ENCODE results near the gene PTGES.

The PTGES gene

GRCh38 chr9:129716091-129716490 is 36.8 kb downstream of the PTGES start:
- Histone ChIP-seq H3K4me3 (ENCODE audit: low read depth, low read length) (no peak overlapping the region), H3K27ac (ENCODE audit: low read depth, low read length) (no peak overlapping the region), H3K9me3 (ENCODE audit: control insufficient read depth, insufficient read depth, low read length) (no peaks in the 10 kb centered on the region), H3K9ac (ENCODE audit: low read depth, low read length) (no peak overlapping the region), H3K4me1 (ENCODE audit: control insufficient read depth, insufficient read depth, low read length) (no peaks in the 10 kb centered on the region), H3K27me3 (ENCODE audit: control insufficient read depth, insufficient read depth, low read length) (no peaks in the 10 kb centered on the region), H3K36me3 (ENCODE audit: control insufficient read depth, insufficient read depth, low read length) (no peaks in the 10 kb centered on the region)

DNA sequence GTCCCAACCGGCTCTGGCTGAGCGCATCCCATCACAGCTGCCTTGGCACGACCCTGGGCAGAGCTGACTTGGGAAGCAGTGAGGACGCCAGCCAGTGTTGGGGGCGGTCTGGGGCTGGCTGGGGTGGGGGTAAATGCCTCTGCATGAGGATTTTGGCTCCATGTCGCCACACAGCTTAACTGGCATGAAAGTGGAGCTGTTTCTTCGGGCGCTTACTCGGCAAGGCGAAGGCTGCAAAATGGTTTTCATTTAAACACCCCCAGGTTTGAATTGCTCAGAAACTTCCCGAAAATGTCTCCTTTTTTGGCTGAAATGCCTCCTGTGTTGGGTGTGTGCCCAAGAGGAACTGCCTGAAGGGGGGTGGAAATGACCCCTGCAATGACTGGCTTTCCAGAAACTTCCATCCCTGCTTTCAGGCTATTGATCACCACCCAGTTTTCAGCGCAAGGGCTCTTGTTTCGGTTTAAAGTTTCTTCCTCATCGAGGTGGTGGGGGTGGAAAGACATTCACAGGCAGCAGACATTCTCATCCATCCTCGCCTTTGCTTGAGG is 38.3 kb downstream of the PTGES start:
- H3K9ac ChIP-seq (ENCODE audit: low read depth, low read length): no peak overlapping the region
- H3K27ac ChIP-seq (ENCODE audit: low read depth, low read length): no peak overlapping the region
- H3K4me3 ChIP-seq (ENCODE audit: low read depth, low read length): no peak overlapping the region
- no peaks in the 10 kb centered on the region for H3K4me1 ChIP-seq (ENCODE audit: control insufficient read depth, insufficient read depth, low read length)
- no peaks in the 10 kb centered on the region for H3K27me3 ChIP-seq (ENCODE audit: control insufficient read depth, insufficient read depth, low read length)
- no peaks in the 10 kb centered on the region for H3K9me3 ChIP-seq (ENCODE audit: control insufficient read depth, insufficient read depth, low read length)
- H3K36me3 ChIP-seq (ENCODE audit: control insufficient read depth, insufficient read depth, low read length): no peaks in the 10 kb centered on the region

- Histone ChIP-seq H3K27ac (ENCODE audit: low read depth, low read length) (no peak overlapping the region), H3K4me1 (ENCODE audit: control insufficient read depth, insufficient read depth, low read length) (0 out of 2 replicates have a peak, but pooled peaks cover 2% of the 10 kb centered on the region), H3K9me3 (ENCODE audit: control insufficient read depth, insufficient read depth, low read length) (no peaks in the 10 kb centered on the region), H3K9ac (ENCODE audit: low read depth, low read length) (no peak overlapping the region), H3K27me3 (ENCODE audit: control insufficient read depth, insufficient read depth, low read length) (no peaks in the 10 kb centered on the region), H3K36me3 (ENCODE audit: control insufficient read depth, insufficient read depth, low read length) (no peaks in the 10 kb centered on the region), H3K4me3 (ENCODE audit: low read depth, low read length) (no peak overlapping the region)
These were observed 39.5 kb downstream of the PTGES start for GRCh38 chr9:129713402-129713679.

GRCh38 chr9:129712634-129713401 is 40.0 kb downstream of the PTGES start:
- Histone ChIP-seq H3K9ac (ENCODE audit: low read depth, low read length) (no peak overlapping the region), H3K4me3 (ENCODE audit: low read depth, low read length) (no peak overlapping the region), H3K27me3 (ENCODE audit: control insufficient read depth, insufficient read depth, low read length) (no peaks in the 10 kb centered on the region), H3K36me3 (ENCODE audit: control insufficient read depth, insufficient read depth, low read length) (no peaks in the 10 kb centered on the region), H3K27ac (ENCODE audit: low read depth, low read length) (peak overlapping the region; percentile 64), H3K4me1 (ENCODE audit: control insufficient read depth, insufficient read depth, low read length) (0 out of 2 replicates have a peak, but pooled peaks cover 2% of the 10 kb centered on the region), H3K9me3 (ENCODE audit: control insufficient read depth, insufficient read depth, low read length) (no peaks in the 10 kb centered on the region)

DNA sequence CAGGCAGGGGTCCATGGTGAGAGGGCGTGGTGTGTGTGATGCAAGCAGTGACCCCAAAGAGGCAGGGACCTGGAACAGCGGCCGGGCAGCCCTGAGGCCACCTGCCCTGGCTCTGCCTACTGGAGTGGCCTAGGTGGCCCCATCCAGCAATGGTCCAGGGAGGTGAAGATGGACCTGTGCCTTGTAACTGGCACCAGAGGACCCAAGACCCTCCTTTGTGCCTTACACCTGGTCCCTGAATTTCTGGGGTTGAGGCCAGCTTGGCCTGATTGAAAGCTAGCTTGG is 42.7 kb downstream of the PTGES start:
- Histone ChIP-seq H3K4me3 (ENCODE audit: low read depth, low read length) (no peak overlapping the region), H3K4me1 (ENCODE audit: control insufficient read depth, insufficient read depth, low read length) (0 out of 2 replicates have a peak, but pooled peaks cover 2% of the 10 kb centered on the region), H3K36me3 (ENCODE audit: control insufficient read depth, insufficient read depth, low read length) (no peaks in the 10 kb centered on the region), H3K9ac (ENCODE audit: low read depth, low read length) (no peak overlapping the region), H3K27me3 (ENCODE audit: control insufficient read depth, insufficient read depth, low read length) (no peaks in the 10 kb centered on the region), H3K9me3 (ENCODE audit: control insufficient read depth, insufficient read depth, low read length) (no peaks in the 10 kb centered on the region), H3K27ac (ENCODE audit: low read depth, low read length) (no peak overlapping the region)

DNA sequence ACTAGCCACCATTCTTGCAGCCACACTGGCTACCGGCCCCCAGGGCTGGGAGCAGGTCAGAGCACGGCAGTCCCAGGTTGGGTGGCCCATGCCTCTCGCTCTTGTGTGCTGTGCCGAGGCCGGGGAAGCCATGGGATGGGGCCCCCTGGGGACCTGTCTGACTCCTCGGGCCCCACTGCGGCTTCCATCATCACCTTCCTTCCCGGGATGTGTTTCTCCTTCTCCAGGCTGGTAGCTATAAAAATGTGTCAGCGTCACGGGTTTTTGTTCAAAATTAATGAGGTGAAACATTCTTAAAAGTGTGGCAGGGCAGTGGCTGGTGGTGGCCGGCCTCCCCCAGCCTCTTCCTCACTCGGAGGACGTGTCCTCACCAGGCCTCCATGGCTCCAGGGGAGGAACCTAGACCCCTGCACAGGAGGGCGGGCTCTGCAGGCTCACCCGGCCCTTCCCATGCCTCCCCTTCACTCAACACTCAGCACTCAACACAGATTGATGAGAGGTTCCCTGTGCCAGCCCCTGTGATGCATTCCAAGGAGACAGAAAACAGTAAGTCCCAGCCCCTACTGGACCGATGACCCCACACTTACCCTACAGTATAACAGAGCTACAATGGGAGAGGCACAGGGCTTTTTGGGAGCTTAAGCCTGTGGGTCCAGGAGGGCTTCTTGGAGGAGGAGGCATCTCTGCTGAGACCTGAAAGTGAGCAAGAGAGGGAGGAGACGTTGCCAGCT is 43.2 kb downstream of the PTGES start:
- no peak overlapping the region for H3K9ac ChIP-seq (ENCODE audit: low read depth, low read length)
- 0 out of 2 replicates have a peak, but pooled peaks cover 2% of the 10 kb centered on the region for H3K4me1 ChIP-seq (ENCODE audit: control insufficient read depth, insufficient read depth, low read length)
- H3K9me3 ChIP-seq (ENCODE audit: control insufficient read depth, insufficient read depth, low read length): no peaks in the 10 kb centered on the region
- no peak overlapping the region for H3K4me3 ChIP-seq (ENCODE audit: low read depth, low read length)
- H3K36me3 ChIP-seq (ENCODE audit: control insufficient read depth, insufficient read depth, low read length): no peaks in the 10 kb centered on the region
- no peak overlapping the region for H3K27ac ChIP-seq (ENCODE audit: low read depth, low read length)
- no peaks in the 10 kb centered on the region for H3K27me3 ChIP-seq (ENCODE audit: control insufficient read depth, insufficient read depth, low read length)

DNA sequence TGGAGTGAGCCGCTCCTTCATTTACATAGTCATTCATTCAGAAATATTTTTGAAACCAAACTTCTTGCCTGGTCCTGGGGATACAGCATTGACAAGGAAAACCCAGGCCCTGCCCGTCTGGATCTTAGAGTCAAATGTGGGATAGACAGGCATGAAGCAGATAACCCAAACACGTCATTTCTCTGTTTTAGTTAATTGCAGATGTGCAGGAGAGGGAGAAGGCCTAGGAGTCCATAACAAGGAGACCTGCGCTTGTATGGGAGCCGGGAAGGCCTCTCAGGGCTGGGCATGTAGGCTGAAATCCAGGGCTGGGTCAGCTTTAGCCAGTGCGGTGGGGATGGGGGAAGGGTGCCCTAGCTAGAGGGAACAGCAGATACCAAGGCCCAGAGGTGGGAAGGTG is 44.0 kb downstream of the PTGES start:
- Histone ChIP-seq H3K36me3 (ENCODE audit: control insufficient read depth, insufficient read depth, low read length) (no peaks in the 10 kb centered on the region), H3K9me3 (ENCODE audit: control insufficient read depth, insufficient read depth, low read length) (no peaks in the 10 kb centered on the region), H3K4me1 (ENCODE audit: control insufficient read depth, insufficient read depth, low read length) (0 out of 2 replicates have a peak, but pooled peaks cover 2% of the 10 kb centered on the region), H3K27me3 (ENCODE audit: control insufficient read depth, insufficient read depth, low read length) (no peaks in the 10 kb centered on the region), H3K9ac (ENCODE audit: low read depth, low read length) (no peak overlapping the region), H3K27ac (ENCODE audit: low read depth, low read length) (no peak overlapping the region), H3K4me3 (ENCODE audit: low read depth, low read length) (no peak overlapping the region)

DNA sequence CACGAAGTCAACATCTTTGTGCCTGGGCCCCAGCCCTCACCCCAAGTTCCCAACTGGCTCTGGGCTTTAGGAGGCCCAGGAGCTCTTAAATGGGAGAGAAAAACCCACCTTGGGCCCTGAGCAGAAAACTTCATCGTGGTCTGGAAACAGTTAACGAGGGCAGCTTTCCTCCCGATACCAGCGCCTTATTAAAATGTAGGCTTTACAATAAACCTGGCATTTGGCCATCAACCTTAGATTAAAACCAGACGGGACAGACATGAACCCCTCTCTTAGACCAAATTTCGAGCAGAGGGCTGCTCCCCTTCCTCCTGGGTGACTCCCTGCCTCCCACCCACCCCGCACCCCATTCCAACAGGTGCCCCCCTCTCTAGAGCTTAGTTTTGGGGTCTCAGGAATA is 48.0 kb downstream of the PTGES start:
- Histone ChIP-seq H3K9ac (ENCODE audit: low read depth, low read length) (no peak overlapping the region), H3K4me1 (ENCODE audit: control insufficient read depth, insufficient read depth, low read length) (0 out of 2 replicates have a peak, but pooled peaks cover 2% of the 10 kb centered on the region), H3K27me3 (ENCODE audit: control insufficient read depth, insufficient read depth, low read length) (no peaks in the 10 kb centered on the region), H3K9me3 (ENCODE audit: control insufficient read depth, insufficient read depth, low read length) (no peaks in the 10 kb centered on the region), H3K27ac (ENCODE audit: low read depth, low read length) (no peak overlapping the region), H3K36me3 (ENCODE audit: control insufficient read depth, insufficient read depth, low read length) (no peaks in the 10 kb centered on the region), H3K4me3 (ENCODE audit: low read depth, low read length) (no peak overlapping the region)

GRCh38 chr9:129703667-129704355 is 49.0 kb downstream of the PTGES start:
- Histone ChIP-seq H3K36me3 (ENCODE audit: control insufficient read depth, insufficient read depth, low read length) (no peaks in the 10 kb centered on the region), H3K4me1 (ENCODE audit: control insufficient read depth, insufficient read depth, low read length) (0 out of 2 replicates have a peak, but pooled peaks cover 1% of the 10 kb centered on the region), H3K9me3 (ENCODE audit: control insufficient read depth, insufficient read depth, low read length) (no peaks in the 10 kb centered on the region), H3K9ac (ENCODE audit: low read depth, low read length) (no peak overlapping the region), H3K27ac (ENCODE audit: low read depth, low read length) (no peak overlapping the region), H3K4me3 (ENCODE audit: low read depth, low read length) (no peak overlapping the region), H3K27me3 (ENCODE audit: control insufficient read depth, insufficient read depth, low read length) (no peaks in the 10 kb centered on the region)

- Histone ChIP-seq H3K9me3 (ENCODE audit: control insufficient read depth, insufficient read depth, low read length) (no peaks in the 10 kb centered on the region), H3K9ac (ENCODE audit: low read depth, low read length) (no peak overlapping the region)
These were observed 50.0 kb downstream of the PTGES start for GRCh38 chr9:129702589-129703520.

More at GRCh38 chr9:129702589-129703520, 50.0 kb downstream of the PTGES start:
- Histone ChIP-seq H3K27me3 (ENCODE audit: control insufficient read depth, insufficient read depth, low read length) (no peaks in the 10 kb centered on the region), H3K27ac (ENCODE audit: low read depth, low read length) (no peak overlapping the region), H3K4me1 (ENCODE audit: control insufficient read depth, insufficient read depth, low read length) (no peaks in the 10 kb centered on the region), H3K36me3 (ENCODE audit: control insufficient read depth, insufficient read depth, low read length) (no peaks in the 10 kb centered on the region), H3K4me3 (ENCODE audit: low read depth, low read length) (no peak overlapping the region)

Data from HUES48 (cell line).